ENCODE measurements around the gene VTI1A.
"Not testable (repeated sequence)": the region's sequence is repeated elsewhere in the genome, so short reads cannot be mapped to it uniquely, and the experiment has no call there.

DNA sequence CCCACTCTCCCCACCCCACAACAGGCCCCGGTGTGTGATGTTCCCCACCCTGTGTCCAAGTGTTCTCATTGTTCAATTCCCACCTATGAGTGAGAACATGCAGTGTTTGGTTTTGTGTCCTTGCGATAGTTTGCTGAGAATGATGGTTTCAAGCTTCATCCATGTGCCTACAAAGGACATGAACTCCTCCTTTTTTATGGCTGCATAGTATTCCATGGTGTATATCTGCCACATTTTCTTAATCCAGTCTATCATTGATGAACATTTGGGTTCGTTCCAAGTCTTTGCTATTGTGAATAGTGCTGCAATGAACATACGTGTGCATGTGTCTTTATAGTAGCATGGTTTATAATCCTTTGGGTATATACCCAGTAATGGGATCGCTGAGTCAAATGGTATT is 95.8 kb downstream of the VTI1A start:
- not testable (repeated sequence) for TF ChIP-seq EZH2 (IDR thresholded peaks at IDR 0.05); POLR2AphosphoS5 (IDR thresholded peaks at IDR 0.05; ENCODE audit: borderline replicate concordance, low read depth, low read length)

Measured in SK-N-MC (cell line).